Natural killer cell (primary cell): ENCODE measurements around the gene KIFC3. TPM values are rescaled to one million over a fixed set of nuclear protein-coding genes. Genes with fewer than 3 reads are reported as not detected.
"Not testable (repeated sequence)": the region's sequence is repeated elsewhere in the genome, so short reads cannot be mapped to it uniquely, and the experiment has no call there.

Source experiments
- ATAC-seq, 3 donors: fragments of 150-1000 bp in 2 of 3; fragments of 200-7000 bp in 1 of 3; cut with Tn5 transposase; 1 replicate in 1 of 3; 2 replicates in 2 of 3; pipeline ENCODE4 v1.10.0; 2021; ENCODE audit warnings: mild to moderate bottlenecking in 2 of 3, moderate library complexity in 2 of 3
- DNase-seq, 2 donors: peaks; one replicate each; pipeline versions ENCODE4 v3.0.0 to v3.0.0-alpha.2; 2013 to 2021; ENCODE audit warnings: mixed read lengths in 1 of 2
- H3K27ac ChIP-seq: one replicate; pipeline ENCODE4 v1.5.1; 2013; ENCODE audit warnings: mild to moderate bottlenecking, low read length
- H3K27me3 ChIP-seq: one replicate; pipeline ENCODE4 v1.6.1; 2013; ENCODE audit warnings: low read length; ENCODE audit not compliant: control insufficient read depth, insufficient read depth
- H3K36me3 ChIP-seq: one replicate; pipeline ENCODE4 v1.6.1; 2013; ENCODE audit warnings: low read length; ENCODE audit not compliant: control insufficient read depth, insufficient read depth
- H3K4me1 ChIP-seq: one replicate; pipeline ENCODE4 v1.6.1; 2013; ENCODE audit warnings: low read length; ENCODE audit not compliant: control insufficient read depth, insufficient read depth
- H3K4me3 ChIP-seq: one replicate; pipeline ENCODE4 v1.5.1; 2013; ENCODE audit warnings: low read length
- H3K9me3 ChIP-seq: one replicate; pipeline ENCODE4 v1.6.1; 2013; ENCODE audit warnings: low read length; ENCODE audit not compliant: control insufficient read depth, insufficient read depth
- H3K27ac Mint-ChIP-seq, 2 donors: one replicate each; pipeline ENCODE4 v1.8.0; 2022; ENCODE audit warnings: mild to moderate bottlenecking in 2 of 2, mixed read lengths in 2 of 2, moderate library complexity in 1 of 2
- H3K27me3 Mint-ChIP-seq, 2 donors: one replicate each; pipeline ENCODE4 v1.8.0; 2022; ENCODE audit warnings: low read depth in 2 of 2, mixed read lengths in 2 of 2
- H3K36me3 Mint-ChIP-seq: one replicate; pipeline ENCODE4 v1.8.0; 2022; ENCODE audit warnings: mixed read lengths
- H3K4me1 Mint-ChIP-seq, 2 donors: one replicate each; pipeline ENCODE4 v1.8.0; 2022; ENCODE audit warnings: mixed read lengths in 2 of 2
- H3K4me3 Mint-ChIP-seq: one replicate; pipeline ENCODE4 v1.8.0; 2022; ENCODE audit warnings: mild to moderate bottlenecking, moderate library complexity, mixed read lengths
- H3K9me3 Mint-ChIP-seq, 2 donors: one replicate each; pipeline ENCODE4 v1.8.0; 2022; ENCODE audit warnings: mixed read lengths in 2 of 2
- WGBS: methylation state at CpG from one replicate; pipeline ENCODE4 v1.1.7; 2013; ENCODE audit warnings: missing lambda C conversion rate; ENCODE audit not compliant: insufficient coverage; 5-methylcytosine and 5-hydroxymethylcytosine counted together
- intact Hi-C: fragments of 100-400 bp; cut with micrococcal nuclease; formaldehyde crosslinking; loops from one replicate; pipeline ENCODE4 v1.14.2; 2022
- total RNA-seq, 4 donors: library from RNA; stranded (reverse); fragments of 120-200 nt in 1 of 4; gene quantifications; one replicate each; pipeline versions ENCODE4 v1.2.3 to v1.2.4, GENCODE V29; 2013 to 2022
- TF ChIP-seq, protein P1 (sequence below): fragments of 200-600 bp; IDR thresholded peaks from one replicate; pipeline ENCODE4 v1.8.0; 2022; ENCODE audit warnings: antibody characterized with exemption

The KIFC3 gene
- total RNA-seq, result 100 to 1,000 TPM in 1 of 3 donors, 10 to 100 TPM in 2; 54.2 to 106 (median 84.9) TPM
- 17.6 TPM for total RNA-seq (2013)

- Histone ChIP-seq H3K4me1 (peaks cover 45% of the 10 kb centered on the region), H3K4me3 (peak within 1 kb of the TSS; percentile 39), H3K27me3 (no peaks in the 10 kb centered on the region), H3K9me3 (no peaks in the 10 kb centered on the region), H3K36me3 (no peaks in the 10 kb centered on the region), H3K27ac (peak within 1 kb of the TSS; percentile 28)
- DNase-seq, result peak; percentile 81 to 86
- ATAC-seq, result peak; percentile 83 to 90 (median 88)
- Mint-ChIP-seq H3K4me1 (peaks cover 43 to 48% of the 10 kb centered on the region in 2 donors), H3K27ac (peak within 1 kb of the TSS; percentile 91 to 96), H3K36me3 (no peaks in the 10 kb centered on the region), H3K27me3 (no peaks in the 10 kb centered on the region), H3K4me3 (peak within 1 kb of the TSS; percentile 98), H3K9me3 (no peaks in the 10 kb centered on the region)
- 8% methylated on average over 78 of the region's 78 CpGs for WGBS
- intact Hi-C loops, result loop anchor here (1.0 to 10.0 kb wide), 4 partner anchors 8 to 198 kb away; partner anchors contain the start of genes USB1 and ZNF319
- TF ChIP-seq, protein P1, sequence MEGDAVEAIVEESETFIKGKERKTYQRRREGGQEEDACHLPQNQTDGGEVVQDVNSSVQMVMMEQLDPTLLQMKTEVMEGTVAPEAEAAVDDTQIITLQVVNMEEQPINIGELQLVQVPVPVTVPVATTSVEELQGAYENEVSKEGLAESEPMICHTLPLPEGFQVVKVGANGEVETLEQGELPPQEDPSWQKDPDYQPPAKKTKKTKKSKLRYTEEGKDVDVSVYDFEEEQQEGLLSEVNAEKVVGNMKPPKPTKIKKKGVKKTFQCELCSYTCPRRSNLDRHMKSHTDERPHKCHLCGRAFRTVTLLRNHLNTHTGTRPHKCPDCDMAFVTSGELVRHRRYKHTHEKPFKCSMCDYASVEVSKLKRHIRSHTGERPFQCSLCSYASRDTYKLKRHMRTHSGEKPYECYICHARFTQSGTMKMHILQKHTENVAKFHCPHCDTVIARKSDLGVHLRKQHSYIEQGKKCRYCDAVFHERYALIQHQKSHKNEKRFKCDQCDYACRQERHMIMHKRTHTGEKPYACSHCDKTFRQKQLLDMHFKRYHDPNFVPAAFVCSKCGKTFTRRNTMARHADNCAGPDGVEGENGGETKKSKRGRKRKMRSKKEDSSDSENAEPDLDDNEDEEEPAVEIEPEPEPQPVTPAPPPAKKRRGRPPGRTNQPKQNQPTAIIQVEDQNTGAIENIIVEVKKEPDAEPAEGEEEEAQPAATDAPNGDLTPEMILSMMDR, result peak; percentile 23
These were observed at the start of gene KIFC3 for GRCh38 chr16:57802341-57803133. Gene KIFC3 (minus strand): TSS chr16:57802491. CDS start chr16:57798243, 4,248 bp downstream.

DNA sequence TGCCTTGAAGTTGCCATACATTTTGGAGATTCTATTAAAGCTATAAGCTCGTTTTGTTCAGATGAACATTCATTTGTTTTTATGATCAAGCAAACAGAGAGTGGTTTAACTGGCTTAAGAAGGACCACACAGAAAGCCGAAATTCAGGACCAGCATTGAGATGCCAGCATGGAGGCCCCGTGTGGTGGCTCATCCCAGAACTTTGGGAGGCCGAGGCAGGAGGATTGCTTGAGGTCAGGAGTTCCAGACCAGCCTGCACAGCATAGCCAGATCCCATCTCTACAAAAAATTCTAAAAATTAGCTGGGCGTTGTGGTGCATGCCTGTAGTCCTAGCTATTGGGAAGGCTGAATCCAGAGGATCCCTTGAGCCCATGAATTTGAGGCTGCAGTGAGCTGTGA lies 45.9 kb upstream of the KIFC3 start:
- Histone ChIP-seq H3K4me1 (no peaks in the 10 kb centered on the region), H3K4me3 (no peak overlapping the region), H3K36me3 (no peaks in the 10 kb centered on the region), H3K27me3 (no peaks in the 10 kb centered on the region), H3K9me3 (no peaks in the 10 kb centered on the region), H3K27ac (no peak overlapping the region)
- H3K27ac Mint-ChIP-seq, result no peak overlapping the region
- H3K4me3 Mint-ChIP-seq, result no peak overlapping the region
- TF ChIP-seq, protein P1, result no peak
- H3K4me1 Mint-ChIP-seq, result peaks cover 4 to 8% of the 10 kb centered on the region in 2 donors
- WGBS, result 83% methylated on average over 5 of the region's 5 CpGs
- peaks cover 0 to 3% of the 10 kb centered on the region in 2 donors for H3K27me3 Mint-ChIP-seq
- DNase-seq (no peak), ATAC-seq (no peak)
- H3K9me3 Mint-ChIP-seq, result no peaks in the 10 kb centered on the region
- H3K36me3 Mint-ChIP-seq, result no peaks in the 10 kb centered on the region
- intact Hi-C loops, result no loop called here

GRCh38 chr16:57846931-57847330 lies 44.6 kb upstream of the KIFC3 start:
- H3K4me3 ChIP-seq, H3K4me3 Mint-ChIP-seq, H3K27ac Mint-ChIP-seq, H3K27ac ChIP-seq, H3K36me3 ChIP-seq, DNase-seq, H3K36me3 Mint-ChIP-seq, intact Hi-C loops, ATAC-seq, H3K27me3 Mint-ChIP-seq, H3K9me3 ChIP-seq, H3K9me3 Mint-ChIP-seq, H3K4me1 Mint-ChIP-seq, H3K27me3 ChIP-seq, H3K4me1 ChIP-seq: not testable (repeated sequence)
- 77% methylated on average over 6 of the region's 6 CpGs for WGBS

GRCh38 chr16:57846078-57846697 lies 43.9 kb upstream of the KIFC3 start:
- TF ChIP-seq, protein P1, result no peak
- H3K27ac ChIP-seq, result no peak overlapping the region
- WGBS, result 88% methylated on average over 9 of the region's 9 CpGs
- no peak for DNase-seq
- Mint-ChIP-seq H3K27me3 (peaks cover 0 to 3% of the 10 kb centered on the region in 2 donors), H3K36me3 (no peaks in the 10 kb centered on the region), H3K9me3 (no peaks in the 10 kb centered on the region), H3K4me1 (peaks cover 4 to 8% of the 10 kb centered on the region in 2 donors), H3K27ac (no peak overlapping the region), H3K4me3 (no peak overlapping the region)
- H3K4me1 ChIP-seq, result no peaks in the 10 kb centered on the region
- H3K4me3 ChIP-seq, result no peak overlapping the region
- H3K27me3 ChIP-seq, result no peaks in the 10 kb centered on the region
- intact Hi-C loops, result no loop called here
- ATAC-seq, result no peak
- no peaks in the 10 kb centered on the region for H3K36me3 ChIP-seq
- no peaks in the 10 kb centered on the region for H3K9me3 ChIP-seq
